Measurements from ENCODE around the gene IFITM5. TPM values are rescaled to one million over a fixed set of nuclear protein-coding genes. Genes with fewer than 3 reads are reported as not detected.

The IFITM5 gene
- total and polyA plus RNA-seq, 2 donors from 2014 or later: not detected

GRCh38 chr11:291281-292210, 7.8 kb downstream of the IFITM5 start:
- no peak for FAIRE-seq
- Histone ChIP-seq H3K27ac (ENCODE audit: low read depth in 2 of 2, low read length in 2 of 2) (no peak overlapping the region), H3K27me3 (ENCODE audit: control insufficient read depth, insufficient read depth, low read length) (no peaks in the 10 kb centered on the region), H3K36me3 (ENCODE audit: control insufficient read depth in 2 of 3, insufficient read depth in 3 of 3, low read length in 3 of 3) (no peaks in the 10 kb centered on the region), H3K9me3 (ENCODE audit: control insufficient read depth in 2 of 3, insufficient read depth in 1 of 3, low read length in 3 of 3) (no peaks in the 10 kb centered on the region), H3K9ac (ENCODE audit: low read length in 3 of 3) (no peak overlapping the region), H3K4me1 (ENCODE audit: control insufficient read depth in 2 of 3, insufficient read depth in 2 of 3, low read depth in 1 of 3, low read length in 3 of 3) (peaks cover 0 to 8% (median 0%) of the 10 kb centered on the region in 3 donors), H3K4me3 (ENCODE audit: low read length in 3 of 3) (no peak overlapping the region)
- intact Hi-C loops (cut with DNase I): no loop called here
- peak in 2 of 5 donors; percentile 35 to 66 for DNase-seq
- TF ChIP-seq, protein P1, sequence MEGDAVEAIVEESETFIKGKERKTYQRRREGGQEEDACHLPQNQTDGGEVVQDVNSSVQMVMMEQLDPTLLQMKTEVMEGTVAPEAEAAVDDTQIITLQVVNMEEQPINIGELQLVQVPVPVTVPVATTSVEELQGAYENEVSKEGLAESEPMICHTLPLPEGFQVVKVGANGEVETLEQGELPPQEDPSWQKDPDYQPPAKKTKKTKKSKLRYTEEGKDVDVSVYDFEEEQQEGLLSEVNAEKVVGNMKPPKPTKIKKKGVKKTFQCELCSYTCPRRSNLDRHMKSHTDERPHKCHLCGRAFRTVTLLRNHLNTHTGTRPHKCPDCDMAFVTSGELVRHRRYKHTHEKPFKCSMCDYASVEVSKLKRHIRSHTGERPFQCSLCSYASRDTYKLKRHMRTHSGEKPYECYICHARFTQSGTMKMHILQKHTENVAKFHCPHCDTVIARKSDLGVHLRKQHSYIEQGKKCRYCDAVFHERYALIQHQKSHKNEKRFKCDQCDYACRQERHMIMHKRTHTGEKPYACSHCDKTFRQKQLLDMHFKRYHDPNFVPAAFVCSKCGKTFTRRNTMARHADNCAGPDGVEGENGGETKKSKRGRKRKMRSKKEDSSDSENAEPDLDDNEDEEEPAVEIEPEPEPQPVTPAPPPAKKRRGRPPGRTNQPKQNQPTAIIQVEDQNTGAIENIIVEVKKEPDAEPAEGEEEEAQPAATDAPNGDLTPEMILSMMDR (IDR thresholded peaks at IDR 0.05; ENCODE audit: borderline replicate concordance, extremely low read depth, insufficient read depth): no peak

DNA sequence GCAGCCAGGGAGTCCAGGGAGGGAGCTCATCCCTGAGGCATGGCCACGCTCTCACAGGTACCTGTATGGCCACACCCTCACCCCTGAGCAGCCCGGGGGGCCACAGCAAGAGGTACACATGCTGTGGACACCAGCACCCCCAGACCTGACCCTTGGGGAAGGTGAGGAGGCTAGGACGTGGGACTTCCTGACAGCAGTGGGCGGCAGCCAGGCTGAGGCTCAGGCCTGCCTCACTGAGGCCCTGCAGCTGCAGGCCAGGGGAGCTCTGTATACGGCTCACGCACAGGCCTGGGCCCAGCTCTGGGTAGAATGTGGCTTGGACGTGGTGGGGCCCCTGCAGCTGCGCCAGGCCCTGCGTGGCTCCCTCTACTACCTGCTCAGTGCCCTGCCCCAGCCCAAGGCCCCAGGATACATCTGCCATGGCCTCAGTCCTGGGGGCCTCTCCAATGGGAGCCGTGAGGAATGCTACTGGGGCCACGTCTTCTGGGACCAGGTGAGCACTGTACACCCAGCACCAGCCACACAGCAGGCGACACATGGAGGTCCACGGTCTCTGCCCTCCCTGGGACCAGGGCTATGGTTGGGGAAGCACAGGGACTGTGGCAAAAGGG, 8.6 kb downstream of the IFITM5 start:
- Histone ChIP-seq H3K27me3 (ENCODE audit: control insufficient read depth, insufficient read depth, low read length) (no peaks in the 10 kb centered on the region), H3K36me3 (ENCODE audit: control insufficient read depth in 2 of 3, insufficient read depth in 3 of 3, low read length in 3 of 3) (no peaks in the 10 kb centered on the region), H3K4me1 (ENCODE audit: control insufficient read depth in 2 of 3, insufficient read depth in 2 of 3, low read depth in 1 of 3, low read length in 3 of 3) (peaks cover 0 to 8% (median 0%) of the 10 kb centered on the region in 3 donors), H3K9me3 (ENCODE audit: control insufficient read depth in 2 of 3, insufficient read depth in 1 of 3, low read length in 3 of 3) (no peaks in the 10 kb centered on the region), H3K9ac (ENCODE audit: low read length in 3 of 3) (no peak overlapping the region), H3K4me3 (ENCODE audit: low read length in 3 of 3) (no peak overlapping the region), H3K27ac (ENCODE audit: low read depth in 2 of 2, low read length in 2 of 2) (no peak overlapping the region)
- FAIRE-seq (no peak), DNase-seq (peak in 2 of 5 donors; percentile 38 to 76)
- intact Hi-C loops (cut with DNase I): no loop called here
- TF ChIP-seq, protein P1 (IDR thresholded peaks at IDR 0.05; ENCODE audit: borderline replicate concordance, extremely low read depth, insufficient read depth): no peak

DNA sequence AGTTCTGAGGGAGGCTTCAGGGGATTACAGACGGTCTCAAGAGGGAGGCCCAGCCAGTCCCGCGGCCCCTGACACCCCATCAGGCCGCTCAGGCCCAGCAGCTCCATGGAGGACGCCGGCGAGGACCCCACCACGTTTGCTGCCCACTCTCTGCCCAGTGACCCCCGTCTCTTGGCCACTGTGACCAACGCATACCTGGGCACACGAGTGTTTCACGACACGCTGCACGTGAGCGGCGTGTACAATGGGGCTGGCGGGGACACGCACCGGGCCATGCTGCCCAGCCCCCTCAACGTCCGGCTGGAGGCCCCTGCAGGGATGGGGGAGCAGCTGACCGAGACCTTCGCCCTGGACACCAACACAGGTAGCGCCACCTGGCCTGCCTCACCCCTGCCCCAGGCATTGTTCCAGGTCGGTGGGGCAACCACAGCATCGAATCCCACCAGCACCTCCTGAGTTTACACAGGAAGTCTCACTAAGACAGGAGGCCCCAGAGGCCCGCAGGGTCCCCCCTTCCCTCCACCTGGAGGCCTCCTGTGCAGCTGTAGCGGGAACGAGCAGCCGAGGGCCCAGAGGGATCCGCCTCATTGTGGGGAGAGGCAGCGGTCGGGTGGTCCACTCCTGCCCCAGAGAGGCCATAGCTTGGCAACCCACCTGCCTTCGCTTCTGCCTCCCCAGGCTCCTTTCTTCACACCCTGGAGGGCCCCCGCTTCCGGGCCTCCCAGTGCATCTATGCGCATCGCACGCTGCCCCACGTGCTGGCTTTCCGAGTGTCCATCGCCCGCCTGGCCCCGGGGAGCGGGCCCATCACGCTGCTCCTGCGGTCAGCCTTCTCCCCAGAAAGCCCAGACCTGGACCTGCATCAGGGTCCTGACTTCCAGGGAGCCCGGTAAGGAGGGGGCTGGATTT, 9.4 kb downstream of the IFITM5 start:
- no peaks in the 10 kb centered on the region for H3K36me3 ChIP-seq (ENCODE audit: control insufficient read depth in 2 of 3, insufficient read depth in 3 of 3, low read length in 3 of 3)
- H3K9ac ChIP-seq (ENCODE audit: low read length in 3 of 3): peak overlapping the region in 1 of 3 donors; percentile 34
- peaks cover 0 to 8% (median 0%) of the 10 kb centered on the region in 3 donors for H3K4me1 ChIP-seq (ENCODE audit: control insufficient read depth in 2 of 3, insufficient read depth in 2 of 3, low read depth in 1 of 3, low read length in 3 of 3)
- no peak overlapping the region for H3K27ac ChIP-seq (ENCODE audit: low read depth in 2 of 2, low read length in 2 of 2)
- FAIRE-seq: no peak
- H3K27me3 ChIP-seq (ENCODE audit: control insufficient read depth, insufficient read depth, low read length): no peaks in the 10 kb centered on the region
- no peaks in the 10 kb centered on the region for H3K9me3 ChIP-seq (ENCODE audit: control insufficient read depth in 2 of 3, insufficient read depth in 1 of 3, low read length in 3 of 3)
- peak in 2 of 5 donors; percentile 75 to 81 for DNase-seq
- intact Hi-C loops (cut with DNase I): no loop called here
- peak overlapping the region in 1 of 3 donors; percentile 17 for H3K4me3 ChIP-seq (ENCODE audit: low read length in 3 of 3)
- TF ChIP-seq, protein P1 (IDR thresholded peaks at IDR 0.05; ENCODE audit: borderline replicate concordance, extremely low read depth, insufficient read depth): no peak
